HG03095 (cell line): Measurements from ENCODE around the gene ZDHHC14.
A peak's percentile ranks its signal among the peaks of the same experiment; 100 is the strongest.

Experiments
- ATAC-seq: cut with Tn5 transposase; IDR thresholded peaks from one replicate; pipeline ENCODE4 v1.9.1; 2021; ENCODE audit warnings: moderate library complexity; ENCODE audit not compliant: unreplicated experiment

Gene ZDHHC14

DNA sequence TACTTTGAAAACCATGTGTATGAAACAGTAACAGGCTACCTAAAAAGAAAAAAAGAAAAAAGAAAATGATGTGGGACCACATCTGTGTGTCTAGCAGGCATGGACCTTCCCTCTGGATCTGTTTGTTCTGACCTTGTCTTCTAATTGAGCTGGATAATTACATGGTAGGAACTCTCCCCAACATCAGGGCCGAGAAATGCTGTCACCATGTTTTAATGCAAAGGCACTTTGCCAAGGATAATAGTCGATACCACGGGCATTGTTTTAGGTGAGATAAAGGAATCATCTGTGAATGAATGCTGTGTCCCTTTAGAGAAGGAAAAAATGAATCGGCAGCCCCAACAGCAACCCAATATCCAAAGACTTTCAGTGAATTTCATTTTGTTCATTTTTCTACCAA lies 149.1 kb downstream of the ZDHHC14 start:
- no peak for ATAC-seq

DNA sequence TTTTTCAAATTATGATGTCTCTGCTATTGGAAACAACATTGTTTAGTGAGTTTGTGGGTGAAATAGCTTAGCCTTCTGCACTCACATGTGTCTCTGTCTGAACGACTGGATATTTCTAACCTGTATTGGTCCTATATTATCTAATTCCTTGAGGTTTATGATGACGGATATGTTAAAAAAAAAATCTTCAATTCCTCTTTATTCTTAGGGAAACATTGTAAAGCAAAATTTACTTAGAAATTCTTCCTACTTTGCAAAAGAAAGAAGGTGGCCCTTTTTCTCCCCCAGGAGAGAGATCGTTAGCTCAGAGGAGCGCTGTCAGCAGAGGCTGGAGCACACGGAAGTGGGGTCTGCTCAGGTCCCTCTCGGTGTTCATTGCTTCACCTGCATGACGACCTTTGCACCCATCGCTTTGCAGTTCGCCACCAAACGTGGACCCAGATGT lies 149.8 kb downstream of the ZDHHC14 start:
- no peak for ATAC-seq

DNA sequence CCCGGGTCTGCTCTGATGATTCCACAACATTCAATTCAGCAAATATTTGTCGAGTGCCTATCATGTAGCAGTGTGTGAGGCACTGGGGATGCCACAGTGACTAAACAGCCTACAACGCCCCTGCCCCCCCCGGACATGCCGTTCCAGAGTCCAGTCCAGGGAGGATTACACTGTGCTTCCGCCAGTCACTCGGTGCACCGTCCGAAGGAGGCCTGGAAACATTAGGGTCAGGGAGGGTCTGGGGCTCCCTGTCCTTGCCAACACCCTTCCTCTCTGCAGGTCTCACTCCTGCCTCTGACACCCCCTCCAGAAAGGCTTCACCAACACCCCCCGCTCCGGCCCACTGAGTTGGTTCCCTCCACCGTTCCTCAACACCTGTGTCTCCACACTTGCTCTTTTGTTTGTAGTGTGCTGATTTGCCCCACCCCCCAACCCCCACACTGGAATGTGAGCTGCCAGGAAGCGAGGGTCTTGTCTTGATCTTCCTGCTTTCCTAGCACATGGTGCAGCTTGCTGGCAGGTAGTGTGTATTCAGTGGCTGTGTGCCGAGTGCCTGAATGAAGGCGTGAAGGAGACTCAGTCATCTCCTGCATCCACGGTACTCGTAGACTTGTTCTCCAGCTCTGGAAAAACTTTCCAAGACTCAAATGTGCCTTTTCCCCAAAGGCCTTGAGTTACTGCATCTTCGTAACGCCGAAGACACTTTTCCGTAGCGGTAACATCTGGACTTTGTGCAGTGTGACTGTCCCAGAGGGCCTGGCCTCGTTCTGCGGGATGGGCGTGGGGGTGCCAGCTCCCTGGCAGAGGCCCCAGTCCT lies 150.4 kb downstream of the ZDHHC14 start:
- ATAC-seq = no peak

- ATAC-seq = no peak
Observed at GRCh38 chr6:157531986-157532365, 151.0 kb downstream of the ZDHHC14 start.

DNA sequence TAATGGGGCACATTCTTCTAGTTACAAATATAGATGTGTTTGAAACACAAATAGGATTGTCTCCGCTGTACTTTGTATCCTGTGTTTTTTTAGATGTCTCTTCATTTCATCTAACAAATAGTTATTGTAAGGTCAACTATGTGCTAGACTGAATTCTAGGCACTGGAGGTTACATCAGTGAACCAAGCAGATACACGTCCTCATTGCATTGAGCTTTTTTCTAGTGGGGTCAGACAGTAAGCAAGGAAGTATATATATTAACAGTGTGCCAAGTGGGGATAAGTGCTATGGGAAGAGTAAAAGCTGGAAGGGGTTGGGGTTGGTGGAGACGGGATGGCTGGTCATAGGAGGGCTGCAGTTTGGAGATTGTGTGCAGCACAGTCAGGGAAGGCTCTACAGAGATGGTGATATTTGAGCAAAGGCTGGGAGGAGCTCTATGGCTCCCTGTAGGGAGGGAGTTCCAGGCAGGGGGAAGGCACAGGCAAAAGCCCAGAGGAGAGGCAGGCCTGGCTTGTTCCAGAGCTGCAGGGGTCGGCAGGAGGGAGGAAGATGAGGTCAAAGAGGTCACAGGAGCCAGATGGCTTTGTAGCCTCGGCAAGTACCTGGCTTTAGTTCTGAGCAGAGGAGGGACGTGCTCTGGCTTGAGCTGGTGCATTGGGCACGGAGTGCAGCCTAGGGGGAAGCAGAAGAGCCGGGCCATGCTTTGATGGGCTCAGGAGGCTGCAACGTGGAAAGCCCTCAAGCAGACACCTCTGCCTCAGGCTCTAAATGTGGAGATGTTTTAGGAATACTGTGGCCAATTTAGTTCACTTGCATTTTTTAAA lies 152.3 kb downstream of the ZDHHC14 start:
- ATAC-seq = no peak

DNA sequence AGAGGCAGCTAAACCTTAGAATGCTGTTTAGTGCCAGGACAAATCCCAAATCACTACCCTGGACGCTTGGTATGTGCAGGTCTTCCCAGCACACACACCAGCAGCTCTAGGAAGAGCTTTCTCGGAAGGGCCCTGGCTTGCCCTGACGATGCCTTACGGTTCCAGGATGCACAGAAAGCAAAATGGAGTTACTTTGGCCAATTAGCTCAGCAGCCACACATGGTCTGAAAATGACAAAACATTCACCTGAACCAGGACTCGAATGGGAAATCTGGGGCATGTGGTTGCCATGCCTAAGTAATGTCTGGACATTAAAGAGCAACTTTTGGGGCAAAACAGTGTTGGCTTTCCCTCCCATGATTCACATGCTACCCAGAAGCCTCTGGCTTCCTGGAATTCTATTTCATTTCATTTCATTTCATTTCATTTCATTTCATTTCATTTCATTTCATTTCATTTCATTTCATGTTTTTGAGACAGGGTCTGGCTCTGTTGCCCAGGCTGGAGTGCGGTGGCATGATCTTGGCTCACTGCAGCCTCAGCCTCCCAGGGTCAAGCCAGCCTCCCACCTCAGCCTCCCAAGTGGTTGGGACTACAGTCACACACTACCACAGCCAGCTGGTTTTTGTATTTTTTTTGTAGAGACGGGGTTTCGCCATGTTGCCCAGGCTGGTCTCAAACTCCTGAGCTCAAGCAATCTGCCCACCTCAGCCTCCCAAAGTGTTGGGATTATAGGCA lies 153.3 kb downstream of the ZDHHC14 start:
- no peak for ATAC-seq

DNA sequence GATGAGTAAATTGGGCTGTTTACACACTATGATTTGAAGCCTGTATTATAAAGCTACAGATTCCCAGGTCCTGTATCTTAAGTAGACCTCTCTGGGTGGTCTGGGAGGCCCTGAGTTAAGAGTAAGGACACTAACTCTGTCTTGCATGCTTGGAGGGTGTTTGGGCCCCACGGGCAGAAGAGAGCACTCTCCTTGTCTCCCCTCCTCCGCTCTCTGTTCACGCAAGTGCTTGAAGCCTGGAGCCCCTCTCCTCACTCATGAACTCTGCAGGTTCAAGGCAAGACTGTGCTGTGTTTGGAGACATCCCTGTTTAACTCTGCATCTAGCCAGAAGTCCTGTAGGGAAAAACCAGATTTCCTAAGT lies 154.0 kb downstream of the ZDHHC14 start:
- ATAC-seq = no peak

DNA sequence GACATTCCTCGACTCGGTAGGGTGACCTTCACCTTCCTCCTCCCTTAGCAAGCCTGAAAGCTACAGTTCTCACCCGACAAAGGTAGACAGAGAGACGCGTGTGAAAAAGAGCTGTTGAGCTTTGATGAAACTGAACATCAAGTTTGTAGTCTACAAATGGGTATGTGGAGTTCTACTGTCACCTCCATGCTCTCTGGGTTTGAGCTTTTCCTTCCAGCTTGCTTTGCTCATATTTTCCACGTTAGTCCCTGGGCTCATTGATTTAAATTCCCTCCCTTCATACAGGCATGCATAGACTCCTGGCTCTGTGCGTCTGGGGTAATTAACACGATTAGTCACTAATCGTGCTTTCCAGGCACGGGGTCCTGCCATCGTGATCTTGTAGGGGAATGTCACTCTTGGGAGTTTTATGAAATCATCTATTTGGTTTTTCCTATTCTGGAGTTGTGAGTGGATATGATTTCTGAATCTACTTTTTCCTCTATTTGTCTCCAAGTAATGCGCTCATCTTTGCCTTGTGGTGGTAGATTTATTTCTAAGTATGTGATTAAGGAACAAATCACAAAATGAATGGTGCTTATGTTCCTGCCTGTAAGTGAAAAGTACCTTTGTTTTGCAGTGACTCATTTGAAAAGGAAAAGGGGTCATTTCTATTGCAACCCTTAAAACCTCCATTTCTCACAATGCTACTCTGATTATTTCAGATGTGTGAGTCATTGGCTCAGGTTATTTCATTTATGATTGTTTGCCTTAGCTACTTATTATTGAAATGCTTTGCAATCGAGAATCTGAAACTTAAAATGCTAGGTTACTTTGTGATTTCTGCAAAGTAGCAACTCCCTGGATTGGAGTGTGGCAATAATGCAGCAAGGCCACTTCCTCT lies 154.6 kb downstream of the ZDHHC14 start:
- peak; percentile 55 for ATAC-seq

DNA sequence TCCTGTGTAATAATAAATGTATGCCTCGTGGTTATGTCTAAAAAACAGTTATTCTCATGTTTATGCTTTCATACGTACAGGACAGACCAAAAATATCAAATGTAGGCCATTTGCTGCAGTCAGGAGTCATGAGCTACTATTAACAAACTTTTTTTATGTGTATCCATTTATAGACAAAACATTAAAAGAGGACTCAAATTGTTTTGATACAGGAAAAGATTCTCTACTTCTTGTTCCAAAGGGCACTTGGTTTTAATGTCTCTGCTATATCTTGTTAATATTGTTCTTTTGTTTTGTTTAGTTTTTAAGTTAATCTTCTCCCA lies 155.2 kb downstream of the ZDHHC14 start:
- no peak for ATAC-seq

DNA sequence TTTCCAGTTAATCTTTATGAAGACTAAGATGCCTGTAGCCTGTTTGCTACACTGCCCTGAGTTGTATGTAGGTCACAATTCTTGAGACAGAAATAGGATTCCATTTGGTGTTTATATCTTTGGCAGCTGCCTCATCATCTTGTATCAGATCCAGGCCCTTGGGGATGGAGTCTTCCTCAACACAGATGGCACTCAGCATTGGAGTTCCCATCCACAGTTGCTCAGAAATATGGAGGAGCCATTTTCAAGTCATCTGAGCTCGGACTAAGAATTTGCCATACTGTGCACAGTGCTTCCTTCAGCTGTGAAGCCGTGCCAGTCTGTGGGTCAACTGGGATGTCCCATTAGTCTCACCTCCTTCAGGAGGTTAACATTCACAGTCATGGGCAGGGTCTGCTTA lies 156.6 kb downstream of the ZDHHC14 start:
- no peak for ATAC-seq

GRCh38 chr6:157538168-157538567 lies 157.2 kb downstream of the ZDHHC14 start:
- ATAC-seq = no peak

- no peak for ATAC-seq
Observed at GRCh38 chr6:157538698-157539097, 157.7 kb downstream of the ZDHHC14 start.

GRCh38 chr6:157539421-157539822 lies 158.4 kb downstream of the ZDHHC14 start:
- no peak for ATAC-seq

DNA sequence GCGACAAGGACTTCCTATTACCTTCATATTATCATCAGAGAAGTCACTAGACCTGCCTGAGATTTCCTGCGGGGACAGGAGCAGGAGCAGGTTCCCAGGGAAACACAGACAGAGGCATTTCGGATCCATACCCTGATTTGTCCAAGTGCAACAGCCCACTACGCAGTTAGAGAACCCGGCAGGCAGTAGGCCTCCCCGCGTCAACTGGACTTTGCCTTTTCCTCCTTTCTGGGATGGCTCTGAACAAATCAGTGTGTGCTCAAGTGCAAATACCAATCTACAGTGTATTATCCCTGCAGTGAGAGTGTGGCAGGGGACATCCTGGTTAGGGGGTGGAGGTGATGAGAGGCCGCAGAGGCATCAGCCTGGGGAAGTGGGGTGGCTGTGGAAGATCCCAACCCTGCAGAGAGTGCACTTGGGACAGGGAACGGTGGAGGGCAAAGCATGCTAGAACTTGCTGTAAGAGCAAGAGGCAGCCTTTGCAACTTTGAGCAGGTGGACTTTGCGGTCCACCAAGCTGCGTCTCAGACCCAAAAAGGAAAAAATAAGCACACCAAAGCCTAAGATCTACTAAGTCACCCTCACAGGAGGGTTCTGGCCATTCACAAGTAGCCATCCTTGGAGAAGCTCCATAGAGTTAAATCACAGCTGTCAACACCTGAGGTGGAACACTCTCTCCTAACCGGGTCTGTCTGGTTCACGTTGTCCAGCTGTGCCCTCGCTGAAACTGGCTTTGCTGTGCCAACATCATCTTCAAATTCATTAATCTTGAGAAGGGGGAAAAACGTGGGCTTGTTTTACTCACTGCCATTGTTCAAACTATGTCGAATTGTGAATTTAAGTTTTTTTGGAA lies 159.1 kb downstream of the ZDHHC14 start:
- ATAC-seq = no peak

GRCh38 chr6:157541618-157542413 lies 160.8 kb downstream of the ZDHHC14 start:
- no peak for ATAC-seq

DNA sequence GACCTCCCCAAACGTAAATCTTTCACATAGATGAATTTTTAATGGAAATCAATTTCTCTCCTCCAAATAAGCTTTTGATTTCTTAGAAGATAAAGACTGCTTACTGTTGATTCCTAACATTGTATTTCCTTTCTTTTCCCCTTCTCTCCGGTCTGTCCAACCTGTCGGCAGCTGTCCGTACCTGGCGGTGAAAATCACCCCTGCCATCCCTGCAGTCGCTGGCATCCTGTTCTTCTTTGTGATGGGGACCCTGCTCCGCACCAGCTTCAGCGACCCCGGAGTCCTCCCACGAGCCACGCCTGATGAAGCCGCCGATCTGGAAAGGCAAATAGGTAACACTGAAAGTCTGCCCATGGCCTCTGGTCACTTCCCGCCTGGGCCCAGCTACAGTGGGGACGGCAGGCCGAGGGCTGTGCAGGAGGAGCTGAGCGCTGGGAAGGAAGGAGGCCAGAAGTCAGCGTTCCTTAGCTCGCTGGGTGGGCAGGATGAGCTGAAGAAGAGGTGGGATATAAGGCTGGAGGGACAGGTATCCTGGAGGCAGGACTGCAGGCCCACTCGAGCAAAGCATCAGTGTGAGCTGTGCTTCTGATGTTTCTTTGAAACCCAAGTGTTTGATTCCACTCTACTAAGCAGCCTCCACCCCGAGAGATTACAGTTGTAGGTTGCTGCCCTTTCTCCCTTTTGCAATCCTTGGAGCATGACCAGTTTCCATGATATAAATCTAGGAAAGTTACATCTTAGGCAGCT lies 161.6 kb downstream of the ZDHHC14 start:
- ATAC-seq = no peak

- ATAC-seq = no peak
Observed at GRCh38 chr6:157546321-157546720, 165.3 kb downstream of the ZDHHC14 start.

DNA sequence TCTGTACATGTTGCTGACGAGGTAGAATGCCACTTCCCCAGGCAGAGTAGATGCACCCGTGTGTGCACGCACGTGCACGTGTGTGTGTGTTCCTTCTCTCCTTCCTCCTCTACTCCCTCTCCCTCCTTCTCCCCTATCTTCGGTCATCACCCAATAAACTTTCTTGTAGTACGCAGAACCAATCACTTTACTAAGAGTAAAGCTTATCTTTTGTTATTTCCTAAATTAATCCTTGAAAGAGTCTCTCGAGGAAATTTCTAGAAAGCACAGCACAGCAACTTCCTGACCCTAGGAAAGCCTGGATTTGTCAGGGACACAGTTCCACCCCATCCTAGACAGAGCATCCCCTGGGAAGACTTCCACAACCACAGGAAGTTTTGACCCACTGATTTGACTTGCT lies 166.1 kb downstream of the ZDHHC14 start:
- ATAC-seq = no peak
